ENCODE data around the gene CKAP2L.

DNA sequence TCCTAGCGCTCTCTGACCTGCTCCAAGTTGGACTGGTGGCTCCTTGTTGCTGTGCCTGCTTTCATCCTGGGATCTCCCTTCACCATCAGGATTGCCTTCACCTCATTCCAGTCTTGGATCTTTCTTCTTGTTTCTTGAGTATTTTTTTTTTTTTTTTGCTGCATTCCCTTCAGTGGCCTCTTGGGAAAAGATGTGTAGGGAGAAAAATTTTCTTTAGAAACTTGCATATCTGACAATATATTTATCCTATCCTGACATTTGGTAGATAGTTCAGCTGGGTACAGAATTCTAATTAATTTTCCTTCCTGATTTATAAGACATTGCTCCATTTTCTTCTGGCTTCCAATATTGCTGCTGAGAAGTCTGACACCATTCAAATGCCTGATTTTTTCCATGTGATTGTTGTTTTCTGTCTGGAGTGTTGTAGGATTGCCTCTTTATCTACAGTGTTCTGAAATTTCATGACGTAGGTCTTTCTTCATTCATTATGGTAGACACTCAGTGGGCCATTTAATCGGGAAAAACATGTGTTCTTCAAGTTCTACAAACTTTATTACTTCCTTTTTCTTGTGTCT lies 42.9 kb upstream of the CKAP2L start:
- no peak for TF ChIP-seq POLR2AphosphoS5 (IDR thresholded peaks at IDR 0.05)
- no peak for TF ChIP-seq EP300 (IDR thresholded peaks at IDR 0.05)
